Measurements from ENCODE around the gene TANC1.

The TANC1 gene

GRCh38 chr2:159193791-159194190, 225.4 kb downstream of the TANC1 start:
- H3K9me3 ChIP-seq (ENCODE audit: control insufficient read depth, insufficient read depth, low read depth, low read length) = no peaks in the 10 kb centered on the region
- H3K4me3 ChIP-seq (ENCODE audit: low read depth, low read length) = no peak overlapping the region
- no peak overlapping the region for H3K9ac ChIP-seq (ENCODE audit: low read length)
- H3K36me3 ChIP-seq (ENCODE audit: control insufficient read depth, insufficient read depth, low read length) = peaks cover 13% of the 10 kb centered on the region; the same call in 1 of the 2 replicates
- no peak overlapping the region for H3K27ac ChIP-seq (ENCODE audit: low read depth, low read length)
- H3K27me3 ChIP-seq (ENCODE audit: control insufficient read depth, insufficient read depth, low read length) = no peaks in the 10 kb centered on the region
- no peaks in the 10 kb centered on the region for H3K4me1 ChIP-seq (ENCODE audit: control insufficient read depth, insufficient read depth, low read length)

- peaks cover 13% of the 10 kb centered on the region; the same call in 1 of the 2 replicates for H3K36me3 ChIP-seq (ENCODE audit: control insufficient read depth, insufficient read depth, low read length)
- no peak overlapping the region for H3K27ac ChIP-seq (ENCODE audit: low read depth, low read length)
Measured at GRCh38 chr2:159194241-159194640, 225.8 kb downstream of the TANC1 start.

GRCh38 chr2:159195697-159196096, 227.3 kb downstream of the TANC1 start:
- no peak overlapping the region for H3K27ac ChIP-seq (ENCODE audit: low read depth, low read length)
- no peak overlapping the region for H3K4me3 ChIP-seq (ENCODE audit: low read depth, low read length)
- H3K9me3 ChIP-seq (ENCODE audit: control insufficient read depth, insufficient read depth, low read depth, low read length) = no peaks in the 10 kb centered on the region
- no peak overlapping the region for H3K9ac ChIP-seq (ENCODE audit: low read length)
- peaks cover 13% of the 10 kb centered on the region; the same call in 1 of the 2 replicates for H3K36me3 ChIP-seq (ENCODE audit: control insufficient read depth, insufficient read depth, low read length)
- H3K4me1 ChIP-seq (ENCODE audit: control insufficient read depth, insufficient read depth, low read length) = no peaks in the 10 kb centered on the region; the same call in 1 of the 2 replicates
- H3K27me3 ChIP-seq (ENCODE audit: control insufficient read depth, insufficient read depth, low read length) = no peaks in the 10 kb centered on the region

More at GRCh38 chr2:159194241-159194640, 225.8 kb downstream of the TANC1 start:
- Histone ChIP-seq H3K27me3 (ENCODE audit: control insufficient read depth, insufficient read depth, low read length) (no peaks in the 10 kb centered on the region), H3K9me3 (ENCODE audit: control insufficient read depth, insufficient read depth, low read depth, low read length) (no peaks in the 10 kb centered on the region), H3K4me3 (ENCODE audit: low read depth, low read length) (no peak overlapping the region), H3K9ac (ENCODE audit: low read length) (no peak overlapping the region), H3K4me1 (ENCODE audit: control insufficient read depth, insufficient read depth, low read length) (no peaks in the 10 kb centered on the region)

- Histone ChIP-seq H3K4me3 (ENCODE audit: low read depth, low read length) (no peak overlapping the region), H3K27me3 (ENCODE audit: control insufficient read depth, insufficient read depth, low read length) (no peaks in the 10 kb centered on the region), H3K9ac (ENCODE audit: low read length) (no peak overlapping the region), H3K27ac (ENCODE audit: low read depth, low read length) (no peak overlapping the region), H3K9me3 (ENCODE audit: control insufficient read depth, insufficient read depth, low read depth, low read length) (no peaks in the 10 kb centered on the region), H3K4me1 (ENCODE audit: control insufficient read depth, insufficient read depth, low read length) (no peaks in the 10 kb centered on the region; the same call in 1 of the 2 replicates), H3K36me3 (ENCODE audit: control insufficient read depth, insufficient read depth, low read length) (peaks cover 14% of the 10 kb centered on the region; the same call in 1 of the 2 replicates)
Measured at GRCh38 chr2:159196393-159196925, 228.0 kb downstream of the TANC1 start.

- Histone ChIP-seq H3K27ac (ENCODE audit: low read depth, low read length) (no peak overlapping the region), H3K9me3 (ENCODE audit: control insufficient read depth, insufficient read depth, low read depth, low read length) (no peaks in the 10 kb centered on the region), H3K27me3 (ENCODE audit: control insufficient read depth, insufficient read depth, low read length) (no peaks in the 10 kb centered on the region), H3K36me3 (ENCODE audit: control insufficient read depth, insufficient read depth, low read length) (peaks cover 14% of the 10 kb centered on the region; the same call in 1 of the 2 replicates), H3K4me3 (ENCODE audit: low read depth, low read length) (no peak overlapping the region), H3K9ac (ENCODE audit: low read length) (no peak overlapping the region), H3K4me1 (ENCODE audit: control insufficient read depth, insufficient read depth, low read length) (peaks cover 3% of the 10 kb centered on the region; the same call in 1 of the 2 replicates)
Measured at GRCh38 chr2:159199236-159199635, 230.8 kb downstream of the TANC1 start.

- no peaks in the 10 kb centered on the region for H3K9me3 ChIP-seq (ENCODE audit: control insufficient read depth, insufficient read depth, low read depth, low read length)
- H3K27ac ChIP-seq (ENCODE audit: low read depth, low read length) = no peak overlapping the region
- no peaks in the 10 kb centered on the region for H3K27me3 ChIP-seq (ENCODE audit: control insufficient read depth, insufficient read depth, low read length)
- peaks cover 14% of the 10 kb centered on the region; the same call in 1 of the 2 replicates for H3K36me3 ChIP-seq (ENCODE audit: control insufficient read depth, insufficient read depth, low read length)
- peaks cover 3% of the 10 kb centered on the region; the same call in 1 of the 2 replicates for H3K4me1 ChIP-seq (ENCODE audit: control insufficient read depth, insufficient read depth, low read length)
- no peak overlapping the region for H3K4me3 ChIP-seq (ENCODE audit: low read depth, low read length)
- no peak overlapping the region for H3K9ac ChIP-seq (ENCODE audit: low read length)
Measured at GRCh38 chr2:159199761-159200465, 231.5 kb downstream of the TANC1 start.

GRCh38 chr2:159200498-159200897, 232.1 kb downstream of the TANC1 start:
- Histone ChIP-seq H3K9me3 (ENCODE audit: control insufficient read depth, insufficient read depth, low read depth, low read length) (no peaks in the 10 kb centered on the region), H3K9ac (ENCODE audit: low read length) (no peak overlapping the region), H3K4me1 (ENCODE audit: control insufficient read depth, insufficient read depth, low read length) (peaks cover 3% of the 10 kb centered on the region; the same call in 1 of the 2 replicates), H3K4me3 (ENCODE audit: low read depth, low read length) (no peak overlapping the region), H3K27ac (ENCODE audit: low read depth, low read length) (no peak overlapping the region), H3K27me3 (ENCODE audit: control insufficient read depth, insufficient read depth, low read length) (no peaks in the 10 kb centered on the region), H3K36me3 (ENCODE audit: control insufficient read depth, insufficient read depth, low read length) (peaks cover 14% of the 10 kb centered on the region; the same call in 1 of the 2 replicates)

- Histone ChIP-seq H3K27ac (ENCODE audit: low read depth, low read length) (no peak overlapping the region), H3K36me3 (ENCODE audit: control insufficient read depth, insufficient read depth, low read length) (peaks cover 14% of the 10 kb centered on the region; the same call in 1 of the 2 replicates), H3K27me3 (ENCODE audit: control insufficient read depth, insufficient read depth, low read length) (no peaks in the 10 kb centered on the region), H3K4me3 (ENCODE audit: low read depth, low read length) (no peak overlapping the region), H3K9me3 (ENCODE audit: control insufficient read depth, insufficient read depth, low read depth, low read length) (no peaks in the 10 kb centered on the region), H3K9ac (ENCODE audit: low read length) (no peak overlapping the region), H3K4me1 (ENCODE audit: control insufficient read depth, insufficient read depth, low read length) (peaks cover 3% of the 10 kb centered on the region; the same call in 1 of the 2 replicates)
Measured at GRCh38 chr2:159201360-159202063, 233.1 kb downstream of the TANC1 start.

GRCh38 chr2:159202568-159203071, 234.2 kb downstream of the TANC1 start:
- Histone ChIP-seq H3K4me3 (ENCODE audit: low read depth, low read length) (no peak overlapping the region), H3K4me1 (ENCODE audit: control insufficient read depth, insufficient read depth, low read length) (peaks cover 3% of the 10 kb centered on the region; the same call in 1 of the 2 replicates), H3K27ac (ENCODE audit: low read depth, low read length) (no peak overlapping the region), H3K36me3 (ENCODE audit: control insufficient read depth, insufficient read depth, low read length) (peaks cover 9% of the 10 kb centered on the region; the same call in 1 of the 2 replicates), H3K9me3 (ENCODE audit: control insufficient read depth, insufficient read depth, low read depth, low read length) (no peaks in the 10 kb centered on the region), H3K9ac (ENCODE audit: low read length) (no peak overlapping the region), H3K27me3 (ENCODE audit: control insufficient read depth, insufficient read depth, low read length) (no peaks in the 10 kb centered on the region)

- H3K9ac ChIP-seq (ENCODE audit: low read length) = no peak overlapping the region
- H3K9me3 ChIP-seq (ENCODE audit: control insufficient read depth, insufficient read depth, low read depth, low read length) = no peaks in the 10 kb centered on the region
- H3K4me1 ChIP-seq (ENCODE audit: control insufficient read depth, insufficient read depth, low read length) = peaks cover 3% of the 10 kb centered on the region; the same call in 1 of the 2 replicates
- peaks cover 10% of the 10 kb centered on the region; the same call in 1 of the 2 replicates for H3K27me3 ChIP-seq (ENCODE audit: control insufficient read depth, insufficient read depth, low read length)
- no peak overlapping the region for H3K27ac ChIP-seq (ENCODE audit: low read depth, low read length)
- peaks cover 3% of the 10 kb centered on the region; the same call in 1 of the 2 replicates for H3K36me3 ChIP-seq (ENCODE audit: control insufficient read depth, insufficient read depth, low read length)
- no peak overlapping the region for H3K4me3 ChIP-seq (ENCODE audit: low read depth, low read length)
Measured at GRCh38 chr2:159204381-159205144, 236.1 kb downstream of the TANC1 start.

Data from HUES6 (cell line).